ENCODE measurements around the gene FBN2. TPM values are rescaled to one million over a fixed set of nuclear protein-coding genes. Genes with fewer than 3 reads are reported as not detected.

Gene FBN2
- total RNA-seq, 1 donor from 2014 or later: 0.11 TPM

- H3K36me3 ChIP-seq: no peaks in the 10 kb centered on the region
- no peaks in the 10 kb centered on the region for H3K27me3 ChIP-seq
- no peaks in the 10 kb centered on the region for H3K4me1 ChIP-seq
- H3K27ac ChIP-seq: no peak overlapping the region
- no peaks in the 10 kb centered on the region for H3K9me3 ChIP-seq
- no peak for DNase-seq (ENCODE audit: low spot score in 2 of 2)
- intact Hi-C loops (cut with DNase I): no loop called here
- no peak for TF ChIP-seq CTCF (IDR thresholded peaks at IDR 0.05)
- no peak overlapping the region for H3K4me3 ChIP-seq
Measured at GRCh38 chr5:128408622-128409021, 129.4 kb downstream of the FBN2 start.

DNA sequence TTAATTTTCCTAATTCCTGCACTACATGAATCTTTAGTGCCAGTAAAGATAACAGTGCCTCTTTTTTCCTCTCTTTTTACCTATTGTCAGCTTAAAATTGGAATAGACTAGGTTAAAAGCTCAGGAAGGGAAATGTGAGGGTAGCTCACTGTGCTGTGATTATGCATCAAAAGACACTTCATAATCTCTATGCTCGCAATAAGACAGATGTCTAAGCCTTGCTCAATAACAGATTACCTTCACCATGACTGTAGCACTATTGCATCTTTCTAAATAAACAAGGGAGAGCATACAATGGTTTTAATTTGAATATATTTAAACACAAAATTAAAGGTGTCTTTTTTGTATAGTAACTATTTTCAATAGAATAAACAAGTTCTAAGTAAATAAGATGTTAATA is 130.1 kb downstream of the FBN2 start:
- Histone ChIP-seq H3K4me3 (no peak overlapping the region), H3K36me3 (no peaks in the 10 kb centered on the region), H3K4me1 (no peaks in the 10 kb centered on the region), H3K27me3 (no peaks in the 10 kb centered on the region), H3K9me3 (no peaks in the 10 kb centered on the region), H3K27ac (no peak overlapping the region)
- DNase-seq (ENCODE audit: low spot score in 2 of 2): no peak
- intact Hi-C loops (cut with DNase I): no loop called here
- TF ChIP-seq CTCF (IDR thresholded peaks at IDR 0.05): no peak

GRCh38 chr5:128406803-128407202 is 131.2 kb downstream of the FBN2 start:
- H3K4me1 ChIP-seq: no peaks in the 10 kb centered on the region
- H3K36me3 ChIP-seq: no peaks in the 10 kb centered on the region
- TF ChIP-seq CTCF (IDR thresholded peaks at IDR 0.05): no peak
- no peak overlapping the region for H3K27ac ChIP-seq
- no peaks in the 10 kb centered on the region for H3K27me3 ChIP-seq
- no peak overlapping the region for H3K4me3 ChIP-seq
- no peaks in the 10 kb centered on the region for H3K9me3 ChIP-seq
- no peak for DNase-seq (ENCODE audit: low spot score in 2 of 2)
- intact Hi-C loops (cut with DNase I): no loop called here

DNA sequence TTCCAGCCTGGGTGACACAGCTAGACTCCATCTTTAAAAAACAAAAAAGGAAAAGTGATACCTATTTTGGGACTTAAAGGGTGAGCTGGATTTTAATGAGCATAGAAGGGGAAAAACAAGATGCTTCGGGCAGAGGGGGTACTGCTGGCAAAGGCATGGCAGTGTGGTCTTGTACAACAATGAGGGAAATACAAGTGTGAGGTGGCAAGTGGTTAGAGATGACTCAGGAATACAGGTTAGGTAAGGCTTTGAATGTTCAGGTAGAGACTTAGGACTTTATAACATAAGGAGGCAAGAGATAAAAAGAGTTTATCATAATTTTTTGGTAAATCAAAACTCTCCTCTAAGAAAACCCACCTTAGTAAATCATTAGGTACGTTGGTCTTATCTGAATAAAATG is 132.9 kb downstream of the FBN2 start:
- Histone ChIP-seq H3K4me1 (no peaks in the 10 kb centered on the region), H3K4me3 (no peak overlapping the region), H3K9me3 (no peaks in the 10 kb centered on the region), H3K27me3 (no peaks in the 10 kb centered on the region), H3K27ac (no peak overlapping the region), H3K36me3 (no peaks in the 10 kb centered on the region)
- no peak for DNase-seq (ENCODE audit: low spot score in 2 of 2)
- TF ChIP-seq CTCF (IDR thresholded peaks at IDR 0.05): no peak
- intact Hi-C loops (cut with DNase I): no loop called here

- no peak overlapping the region for H3K27ac ChIP-seq
Measured at GRCh38 chr5:128403333-128403732, 134.7 kb downstream of the FBN2 start.

More at GRCh38 chr5:128403333-128403732, 134.7 kb downstream of the FBN2 start:
- no peak for TF ChIP-seq CTCF (IDR thresholded peaks at IDR 0.05)
- intact Hi-C loops (cut with DNase I): no loop called here
- H3K4me3 ChIP-seq: no peak overlapping the region
- no peaks in the 10 kb centered on the region for H3K4me1 ChIP-seq
- H3K27me3 ChIP-seq: no peaks in the 10 kb centered on the region
- H3K36me3 ChIP-seq: no peaks in the 10 kb centered on the region
- DNase-seq (ENCODE audit: low spot score in 2 of 2): no peak
- no peaks in the 10 kb centered on the region for H3K9me3 ChIP-seq

Measured in ascending aorta (tissue), 2 donors.